ENCODE data around the gene LCN10. TPM values are rescaled to one million over a fixed set of nuclear protein-coding genes. Genes with fewer than 3 reads are reported as not detected.
A peak's percentile ranks its signal among the peaks of the same experiment; 100 is the strongest.

The LCN10 gene
- total and polyA plus RNA-seq, 2 of the 13 experiments (the other 11 are each of a cell fraction or from before 2014, with no cell fraction given): 0.53 to 0.61 TPM

GRCh38 chr9:136697146-136697820, 45.5 kb downstream of the LCN10 start (continued):
- no peak for TF ChIP-seq MLX (CRISPR knock-in tag; IDR thresholded peaks at IDR 0.05)
- no peak for TF ChIP-seq PRPF4 (IDR thresholded peaks at IDR 0.05; ENCODE audit: low read depth, low read length, poor library complexity, severe bottlenecking)
- no peak for TF ChIP-seq CSRNP2 (CRISPR knock-in tag; conservative IDR thresholded peaks at IDR 0.05; ENCODE audit: low read depth)
- TF ChIP-seq AHR (CRISPR knock-in tag; IDR thresholded peaks at IDR 0.05): no peak
- TF ChIP-seq MXD3 (CRISPR knock-in tag; IDR thresholded peaks at IDR 0.05): no peak
- no peak for TF ChIP-seq ZNF234 (CRISPR knock-in tag; conservative IDR thresholded peaks at IDR 0.05)
- no peak; the same call in 1 of the 2 replicates for TF ChIP-seq MAZ (IDR thresholded peaks at IDR 0.05; ENCODE audit: borderline replicate concordance, low read depth, low read length)
- 0 out of 2 replicates have a peak, but pooled peaks have one; percentile 20 for TF ChIP-seq MAZ (CRISPR knock-in tag; IDR thresholded peaks at IDR 0.05; ENCODE audit: low read depth)
- no peak for TF ChIP-seq GTF2F1 (IDR thresholded peaks at IDR 0.05; ENCODE audit: low read length)
- no peak for TF ChIP-seq RARG (CRISPR knock-in tag; IDR thresholded peaks at IDR 0.05; ENCODE audit: low read depth)
- TF ChIP-seq ZNF138 (CRISPR knock-in tag; IDR thresholded peaks at IDR 0.05; ENCODE audit: low read depth): no peak
- no peak for TF ChIP-seq FOXJ3 (CRISPR knock-in tag; IDR thresholded peaks at IDR 0.05; ENCODE audit: borderline replicate concordance)
- TF ChIP-seq BATF2 (CRISPR knock-in tag; IDR thresholded peaks at IDR 0.05): no peak
- no peak for TF ChIP-seq HBP1 (CRISPR knock-in tag; IDR thresholded peaks at IDR 0.05; ENCODE audit: low read depth)
- TF ChIP-seq TCF7 (IDR thresholded peaks at IDR 0.05; ENCODE audit: low read depth): no peak
- TF ChIP-seq ZNF503 (CRISPR knock-in tag; IDR thresholded peaks at IDR 0.05): no peak
- TF ChIP-seq PLSCR1 (CRISPR knock-in tag; IDR thresholded peaks at IDR 0.05; ENCODE audit: borderline replicate concordance): no peak
- TF ChIP-seq ZNF431 (CRISPR knock-in tag; IDR thresholded peaks at IDR 0.05; ENCODE audit: borderline replicate concordance, low read depth): 0 out of 2 replicates have a peak, but pooled peaks have one; percentile 61
- no peak for TF ChIP-seq ZNF333 (CRISPR knock-in tag; IDR thresholded peaks at IDR 0.05; ENCODE audit: borderline replicate concordance)
- no peak for TF ChIP-seq SETDB1 (CRISPR knock-in tag; IDR thresholded peaks at IDR 0.05; ENCODE audit: borderline replicate concordance)
- TF ChIP-seq RORA (CRISPR knock-in tag; IDR thresholded peaks at IDR 0.05): no peak
- 0 out of 2 replicates have a peak, but pooled peaks have one; percentile 3 for TF ChIP-seq ZNF343 (CRISPR knock-in tag; IDR thresholded peaks at IDR 0.05)
